HG02678 (cell line): ENCODE measurements around the gene SHTN1.

ENCODE experiments used
- ATAC-seq: cut with Tn5 transposase; IDR thresholded peaks from one replicate; pipeline ENCODE4 v1.9.1; 2021; ENCODE audit warnings: mild to moderate bottlenecking, moderate library complexity; ENCODE audit not compliant: unreplicated experiment

The SHTN1 gene

GRCh38 chr10:117005026-117005526 is at the start of gene SHTN1:
Gene SHTN1 (minus strand): TSS chr10:117005187. CDS start chr10:117005079, 108 bp downstream.
- peak; percentile 44 for ATAC-seq

GRCh38 chr10:117053482-117053881 is 48.5 kb upstream of the SHTN1 start:
- ATAC-seq, result no peak

GRCh38 chr10:117047947-117048346 is 43.0 kb upstream of the SHTN1 start:
- no peak for ATAC-seq

GRCh38 chr10:117016266-117016665 is 11.3 kb upstream of the SHTN1 start:
- ATAC-seq, result no peak

- no peak for ATAC-seq
Measured at GRCh38 chr10:117014835-117015234, 9.8 kb upstream of the SHTN1 start.

GRCh38 chr10:117007080-117007479 is 2.1 kb upstream of the SHTN1 start:
- ATAC-seq, result no peak

- ATAC-seq, result no peak
Measured at GRCh38 chr10:117005527-117006055, 604 bp upstream of the SHTN1 start.

GRCh38 chr10:117004227-117005025 is 561 bp downstream of the SHTN1 start:
- peak; percentile 61 for ATAC-seq

- ATAC-seq, result no peak
Measured at GRCh38 chr10:117003336-117003735, 1.7 kb downstream of the SHTN1 start.

- ATAC-seq, result no peak
Measured at GRCh38 chr10:117002206-117002605, 2.8 kb downstream of the SHTN1 start.

- ATAC-seq, result no peak
Measured at GRCh38 chr10:117001144-117001543, 3.8 kb downstream of the SHTN1 start.

GRCh38 chr10:117000580-117000979 is 4.4 kb downstream of the SHTN1 start:
- no peak for ATAC-seq

- ATAC-seq, result no peak
Measured at GRCh38 chr10:116998172-116998571, 6.8 kb downstream of the SHTN1 start.

GRCh38 chr10:116997015-116997414 is 8.0 kb downstream of the SHTN1 start:
- ATAC-seq, result no peak

- ATAC-seq, result no peak
Measured at GRCh38 chr10:116995648-116996047, 9.3 kb downstream of the SHTN1 start.

- ATAC-seq, result no peak
Measured at GRCh38 chr10:116994113-116994890, 10.7 kb downstream of the SHTN1 start.

GRCh38 chr10:116993610-116994009 is 11.4 kb downstream of the SHTN1 start:
- ATAC-seq, result no peak

GRCh38 chr10:116992183-116992582 is 12.8 kb downstream of the SHTN1 start:
- ATAC-seq, result no peak

GRCh38 chr10:116990276-116990800 is 14.6 kb downstream of the SHTN1 start:
- ATAC-seq, result no peak

GRCh38 chr10:116989439-116989838 is 15.5 kb downstream of the SHTN1 start:
- ATAC-seq, result no peak

GRCh38 chr10:116988311-116988710 is 16.7 kb downstream of the SHTN1 start:
- no peak for ATAC-seq
